Measurements from ENCODE around the gene CPED1.
"Not testable (repeated sequence)": the region's sequence is repeated elsewhere in the genome, so short reads cannot be mapped to it uniquely, and the experiment has no call there.

CPED1 gene

GRCh38 chr7:121043314-121044234 is 55.1 kb downstream of the CPED1 start:
- DNase-seq: no peak

GRCh38 chr7:121045090-121045489 is 56.6 kb downstream of the CPED1 start:
- DNase-seq: no peak

- no peak for DNase-seq
These were observed 57.5 kb downstream of the CPED1 start for GRCh38 chr7:121046009-121046408.

DNA sequence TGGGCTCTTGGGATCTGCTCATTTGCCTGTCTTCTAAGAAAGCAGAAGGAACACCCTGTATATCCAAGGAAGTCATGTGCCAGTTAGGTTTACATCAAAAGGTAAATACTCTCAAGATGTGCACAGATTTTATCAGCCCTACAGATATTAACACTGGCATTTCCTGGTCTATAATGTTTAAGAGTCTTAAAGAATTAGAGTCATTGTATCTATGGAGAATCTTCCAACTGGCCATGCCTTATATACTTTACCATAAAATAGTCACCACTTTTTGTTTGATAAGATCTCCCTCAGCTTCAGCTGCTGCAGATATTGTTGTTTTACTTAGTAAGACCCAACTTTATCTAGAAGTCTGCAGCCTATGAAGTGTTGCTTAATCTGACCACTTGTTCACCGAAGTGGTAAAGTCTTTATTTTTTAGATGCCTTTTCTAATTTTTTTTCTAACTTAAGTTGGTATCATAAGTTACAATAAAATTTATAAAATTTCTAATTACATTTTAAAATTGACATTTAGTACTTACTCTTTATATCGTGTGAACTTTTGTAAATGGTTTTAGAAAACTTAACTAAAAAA is 58.5 kb downstream of the CPED1 start:
- DNase-seq: no peak

- DNase-seq: no peak
These were observed 59.7 kb downstream of the CPED1 start for GRCh38 chr7:121048195-121048594.

DNA sequence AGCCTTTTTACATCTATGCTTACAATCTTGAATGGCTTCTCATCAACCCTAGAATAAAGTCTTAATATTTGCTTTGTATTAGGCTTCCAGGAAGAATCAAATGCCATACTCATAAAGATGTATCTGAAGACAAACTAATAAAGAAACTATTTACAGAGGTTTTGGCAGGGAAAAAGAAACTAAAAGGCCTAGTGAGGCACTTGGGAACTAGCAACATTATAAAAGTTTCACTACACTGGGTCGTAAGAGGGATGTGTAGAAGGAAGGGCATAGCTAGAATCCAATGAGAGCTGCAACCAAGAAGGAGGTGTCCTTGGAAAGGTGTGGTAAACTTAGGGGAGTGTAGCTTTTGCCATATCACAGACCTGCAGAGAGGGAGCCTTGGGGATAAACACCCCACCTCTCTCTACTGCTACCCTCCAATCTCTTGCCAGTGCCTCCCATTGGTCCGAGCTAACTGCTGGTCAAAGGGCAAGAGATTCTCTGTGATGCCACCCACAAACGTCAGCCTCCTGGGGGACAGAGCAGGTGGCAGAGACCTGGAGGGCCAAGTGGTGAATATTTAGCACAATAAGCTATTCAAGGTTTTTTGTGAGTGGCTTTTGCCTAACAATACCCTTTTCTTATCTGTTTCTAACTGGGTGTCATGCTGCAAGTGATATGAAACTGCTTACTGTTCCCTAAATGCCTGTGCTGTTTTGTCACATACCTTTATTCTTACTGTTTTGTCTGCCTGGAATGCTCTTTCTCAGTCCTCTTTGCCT is 60.7 kb downstream of the CPED1 start:
- DNase-seq: no peak

DNA sequence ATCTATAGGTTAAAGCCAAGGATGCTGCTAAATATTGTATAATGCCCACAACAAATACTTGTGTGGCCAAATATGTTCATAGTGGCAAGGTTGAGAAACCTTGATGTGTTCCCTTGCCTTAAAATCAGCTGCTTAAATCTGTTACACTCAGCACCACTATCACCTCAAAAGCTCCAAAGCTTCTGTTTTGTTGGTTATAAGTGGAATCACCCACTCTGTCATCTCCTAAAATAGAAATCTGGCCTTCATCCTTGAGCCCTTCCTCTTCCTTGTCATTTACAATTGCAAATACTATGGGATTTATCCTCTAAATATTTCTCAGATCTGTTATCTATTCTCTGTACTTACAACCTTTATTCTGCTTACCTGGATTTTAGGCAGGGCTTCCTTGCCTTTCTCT is 61.4 kb downstream of the CPED1 start:
- no peak for DNase-seq

DNA sequence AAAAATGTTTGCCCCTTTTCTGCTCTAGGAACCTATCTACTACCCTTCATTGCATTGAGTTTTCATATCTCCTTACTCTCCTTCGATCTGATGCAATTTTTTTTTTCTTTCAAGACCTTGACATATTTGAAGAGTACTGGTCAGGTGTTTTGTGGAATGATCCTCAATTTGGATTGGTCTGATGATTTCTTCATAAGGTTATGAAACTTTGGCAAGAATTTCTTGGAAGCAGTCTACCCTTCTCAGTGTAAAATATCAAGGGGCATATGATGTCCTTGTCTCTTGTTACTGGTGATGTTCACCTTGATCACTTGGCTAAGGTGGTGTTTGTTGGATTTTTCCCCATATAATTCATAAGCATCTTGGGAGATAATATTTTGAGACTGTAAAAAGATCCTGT is 64.7 kb downstream of the CPED1 start:
- no peak for DNase-seq

DNA sequence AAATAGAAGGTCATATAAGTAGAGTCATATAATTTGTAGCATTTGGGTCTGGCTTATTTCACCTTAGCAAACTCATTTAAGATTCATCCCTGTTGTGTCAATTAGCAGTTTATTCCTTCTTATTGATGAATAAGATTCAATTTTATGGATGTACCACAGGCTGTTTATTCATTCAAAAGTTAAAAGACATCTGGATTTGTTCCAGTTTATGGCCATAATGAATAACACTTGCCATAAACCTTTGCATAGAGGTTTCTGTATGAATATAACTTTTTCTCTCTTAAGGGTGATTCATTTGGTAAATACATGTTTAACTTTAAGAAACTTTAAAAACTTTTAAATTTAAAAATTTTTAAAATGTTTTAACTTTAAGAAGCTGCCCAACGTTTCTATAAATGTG is 66.4 kb downstream of the CPED1 start:
- no peak for DNase-seq

GRCh38 chr7:121057878-121058277 is 69.4 kb downstream of the CPED1 start:
- DNase-seq: no peak

GRCh38 chr7:121058975-121059374 is 70.5 kb downstream of the CPED1 start:
- DNase-seq: no peak

- not testable (repeated sequence) for DNase-seq
These were observed 71.5 kb downstream of the CPED1 start for GRCh38 chr7:121059979-121060509.

- DNase-seq: no peak
These were observed 73.4 kb downstream of the CPED1 start for GRCh38 chr7:121061677-121062582.

DNA sequence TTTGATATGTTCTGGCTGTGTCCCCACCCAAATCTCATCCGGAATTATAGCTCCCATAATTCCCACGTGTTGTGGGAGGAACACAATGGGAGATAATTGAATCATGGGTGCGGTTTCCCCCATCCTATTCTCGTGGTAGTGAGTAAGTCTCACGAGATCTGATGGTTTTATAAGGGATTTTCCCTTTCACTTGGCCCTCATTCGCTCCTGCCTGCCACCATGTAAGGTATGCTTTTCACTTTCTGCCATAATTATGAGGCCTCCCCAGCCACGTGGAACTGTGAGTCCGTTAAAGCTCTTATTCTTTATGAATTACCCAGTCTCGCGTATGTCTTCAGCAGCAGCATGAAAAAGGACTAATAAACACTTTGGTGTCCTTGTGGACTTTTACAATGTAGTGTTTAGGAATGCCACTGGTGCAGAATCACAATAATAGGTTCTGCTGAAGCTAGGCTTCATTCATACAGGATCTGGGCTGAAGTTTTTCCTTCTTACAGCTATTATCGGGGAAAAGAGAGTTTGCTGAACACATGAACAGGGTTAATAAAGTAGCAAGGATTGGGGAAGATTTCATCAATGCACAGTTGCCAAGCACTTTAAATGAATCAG is 74.3 kb downstream of the CPED1 start:
- no peak for DNase-seq

GRCh38 chr7:121067717-121068116 is 79.2 kb downstream of the CPED1 start:
- not testable (repeated sequence) for DNase-seq

- no peak for DNase-seq
These were observed 81.0 kb downstream of the CPED1 start for GRCh38 chr7:121069346-121070100.

DNA sequence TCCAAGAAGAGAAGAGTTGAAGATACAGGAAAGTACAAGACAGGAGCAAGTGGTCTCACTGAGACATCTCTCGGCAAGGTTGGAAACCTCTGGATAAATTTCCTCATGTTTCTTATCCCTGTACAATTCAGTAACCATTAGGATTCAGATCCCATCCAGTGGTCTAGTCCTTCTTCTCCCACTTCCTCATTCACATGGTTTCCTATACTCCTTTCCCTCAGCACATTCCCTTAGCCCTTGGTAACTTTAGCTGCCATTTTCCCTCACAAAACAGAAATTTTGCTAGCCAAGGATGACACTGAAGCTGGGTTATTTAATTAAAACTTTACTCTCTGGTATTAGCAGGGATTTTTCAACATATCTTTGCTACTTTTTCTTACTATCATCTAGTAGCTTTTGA is 82.6 kb downstream of the CPED1 start:
- no peak for DNase-seq

- no peak for DNase-seq
These were observed 83.2 kb downstream of the CPED1 start for GRCh38 chr7:121071662-121072061.

GRCh38 chr7:121072826-121073225 is 84.3 kb downstream of the CPED1 start:
- no peak for DNase-seq

GRCh38 chr7:121073463-121074099 is 85.1 kb downstream of the CPED1 start:
- no peak for DNase-seq

All from midbrain (tissue), 1 donor.